ENCODE results near the gene ZNF710. TPM values are rescaled to one million over a fixed set of nuclear protein-coding genes. Genes with fewer than 3 reads are reported as not detected.

Gene ZNF710
- polyA plus RNA-seq, 1 of the 3 experiments (the other 2 are of a cell fraction), result 2.7 TPM

DNA sequence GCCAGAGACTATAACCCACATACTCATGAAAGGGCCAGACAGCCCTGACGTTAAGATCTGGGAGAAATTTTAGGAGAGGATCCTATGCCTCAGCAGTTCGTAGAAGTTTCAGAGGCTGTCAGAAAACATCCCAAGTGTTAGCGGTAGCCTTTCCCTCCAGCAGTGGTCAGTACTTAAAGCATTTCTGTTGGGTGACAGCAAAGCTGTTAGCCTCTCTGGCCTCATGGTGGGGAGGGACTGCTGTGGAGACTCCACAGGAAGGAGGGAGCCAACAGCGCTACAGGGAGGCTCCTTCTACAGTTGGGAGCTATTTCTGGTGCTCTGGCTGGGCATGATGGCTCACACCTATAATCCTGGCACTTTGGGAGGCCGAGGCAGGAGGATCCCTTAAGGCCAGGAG lies 73.8 kb downstream of the ZNF710 start:
- Histone ChIP-seq H3K27me3 (ENCODE audit: insufficient read depth) (no peaks in the 10 kb centered on the region), H2AFZ (ENCODE audit: low read depth) (no peak overlapping the region), H3K4me2 (no peak overlapping the region), H3K9me3 (no peaks in the 10 kb centered on the region), H3K9ac (no peak overlapping the region), H3K4me3 (ENCODE audit: low read depth in 2 of 2, low read length in 1 of 2) (no peak overlapping the region), H3K9me2 (no peaks in the 10 kb centered on the region), H3K79me2 (ENCODE audit: insufficient read depth) (no peaks in the 10 kb centered on the region), H3K4me1 (ENCODE audit: control insufficient read depth in 1 of 2, insufficient read depth in 2 of 2, low read depth in 1 of 2, low read length in 1 of 2) (no peaks in the 10 kb centered on the region; a peak in 1 of 4 replicates), H3K27ac (ENCODE audit: low read depth in 2 of 2, low read length in 1 of 2) (no peak overlapping the region), H3F3A (replicated peaks; ENCODE audit: insufficient read depth) (no peaks in the 10 kb centered on the region), H4K20me1 (ENCODE audit: insufficient read depth) (no peaks in the 10 kb centered on the region), H3K36me3 (replicated peaks in 1 of 2; ENCODE audit: control insufficient read depth in 1 of 2, insufficient read depth in 2 of 2, low read length in 1 of 2) (peaks cover 4 to 5% of the 10 kb centered on the region in 2 experiments)
- DNase-seq, result no peak
- WGBS (ENCODE audit: low lambda C conversion rate), result 91% methylated on average over 4 of the region's 5 CpGs
- ChIA-PET POLR2A (interaction anchor here (1.3 kb wide), 1 partner anchor 9 kb away, joined by 5 read pairs; no protein-coding TSS in a partner anchor), CTCF (interaction anchor here (1.0 to 3.4 kb wide), 4 partner anchors 11 to 335 kb away, joined by 3 to 12 read pairs (median 8); no protein-coding TSS in a partner anchor)
- TF ChIP-seq TAF1 (IDR thresholded peaks at IDR 0.05; ENCODE audit: borderline replicate concordance, low read depth, low read length) (no peak), SMC3 (IDR thresholded peaks at IDR 0.05; ENCODE audit: low read depth, low read length) (no peak), ZBTB33 (IDR thresholded peaks at IDR 0.05; ENCODE audit: borderline replicate concordance, low read depth) (no peak), GABPA (IDR thresholded peaks at IDR 0.05; ENCODE audit: low read depth) (no peak), TCF12 (IDR thresholded peaks at IDR 0.05) (no peak), JUND (IDR thresholded peaks at IDR 0.05) (no peak), FOXJ3 (CRISPR knock-in tag; IDR thresholded peaks at IDR 0.05) (no peak), SIN3A (IDR thresholded peaks at IDR 0.05; ENCODE audit: borderline replicate concordance, low read depth, low read length) (no peak), POLR2AphosphoS5 (IDR thresholded peaks at IDR 0.05; ENCODE audit: low read depth, low read length) (no peak), EZH2phosphoT487 (IDR thresholded peaks at IDR 0.05; ENCODE audit: borderline replicate concordance, low read depth) (no peak), USF2 (IDR thresholded peaks at IDR 0.05; ENCODE audit: borderline replicate concordance, low read depth, low read length) (no peak), EP300 (IDR thresholded peaks at IDR 0.05; ENCODE audit: borderline replicate concordance in 1 of 2, low read depth in 1 of 2, low read length in 1 of 2) (no peak), ELF1 (IDR thresholded peaks at IDR 0.05) (no peak), RXRA (IDR thresholded peaks at IDR 0.05; ENCODE audit: borderline replicate concordance, low read depth) (no peak)
